Activated T-helper 9 cell treated with anti-CD3 and anti-CD28 coated beads, Interleukin-2, amount 50 U/mL, for 16 hours (primary cell): ENCODE data around the gene KATNAL2.
A peak's percentile ranks its signal among the peaks of the same experiment; 100 is the strongest.

Experiments
- DNase-seq: peaks from one replicate; pipeline ENCODE4 v3.0.0-alpha.2; 2020; ENCODE audit warnings: low read depth

KATNAL2 gene

DNA sequence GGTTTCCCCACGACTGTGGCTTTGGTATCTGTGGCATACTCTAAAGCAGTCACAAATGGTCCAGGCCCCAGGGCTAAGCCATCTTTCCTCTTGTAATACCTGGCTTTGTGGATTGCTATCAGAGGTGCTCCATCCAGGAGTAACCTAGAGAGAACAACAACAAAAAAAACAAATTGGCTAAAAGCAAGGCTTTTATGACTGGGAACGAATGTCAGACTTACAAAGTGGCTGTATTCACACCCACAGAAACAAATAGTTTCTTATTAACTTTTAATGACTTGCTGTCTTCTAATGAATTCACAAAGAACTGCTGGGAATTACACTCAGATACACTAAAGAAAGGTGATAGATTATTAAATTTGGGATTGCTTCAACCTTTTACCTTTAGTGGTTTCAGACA, 197.8 kb downstream of the KATNAL2 start:
- no peak for DNase-seq

GRCh38 chr18:47118981-47119380, 201.6 kb downstream of the KATNAL2 start:
- no peak for DNase-seq

DNA sequence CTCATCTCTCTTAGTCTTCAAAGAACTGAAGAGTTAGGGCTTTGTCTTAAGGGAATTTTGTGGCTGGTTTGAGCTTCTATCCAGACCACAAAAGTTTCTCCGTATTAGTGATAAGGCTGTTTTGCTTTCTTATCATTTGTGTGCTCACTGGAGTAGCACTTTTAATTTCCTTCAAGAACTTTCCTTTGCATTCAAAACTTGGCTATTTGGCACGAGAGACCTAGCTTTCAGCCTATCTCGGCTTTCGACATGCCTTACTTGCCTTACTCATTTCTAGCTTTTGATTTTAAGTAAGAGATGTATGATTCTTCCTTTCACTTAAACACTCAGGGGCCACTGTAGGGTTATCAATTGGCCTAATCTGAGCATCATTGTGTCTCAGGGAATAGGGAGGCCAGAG, 203.0 kb downstream of the KATNAL2 start:
- no peak for DNase-seq

- no peak for DNase-seq
These were observed 203.7 kb downstream of the KATNAL2 start for GRCh38 chr18:47121146-47121545.

- no peak for DNase-seq
These were observed 223.9 kb downstream of the KATNAL2 start for GRCh38 chr18:47141289-47141688.

- no peak for DNase-seq
These were observed 225.8 kb downstream of the KATNAL2 start for GRCh38 chr18:47143153-47143552.

DNA sequence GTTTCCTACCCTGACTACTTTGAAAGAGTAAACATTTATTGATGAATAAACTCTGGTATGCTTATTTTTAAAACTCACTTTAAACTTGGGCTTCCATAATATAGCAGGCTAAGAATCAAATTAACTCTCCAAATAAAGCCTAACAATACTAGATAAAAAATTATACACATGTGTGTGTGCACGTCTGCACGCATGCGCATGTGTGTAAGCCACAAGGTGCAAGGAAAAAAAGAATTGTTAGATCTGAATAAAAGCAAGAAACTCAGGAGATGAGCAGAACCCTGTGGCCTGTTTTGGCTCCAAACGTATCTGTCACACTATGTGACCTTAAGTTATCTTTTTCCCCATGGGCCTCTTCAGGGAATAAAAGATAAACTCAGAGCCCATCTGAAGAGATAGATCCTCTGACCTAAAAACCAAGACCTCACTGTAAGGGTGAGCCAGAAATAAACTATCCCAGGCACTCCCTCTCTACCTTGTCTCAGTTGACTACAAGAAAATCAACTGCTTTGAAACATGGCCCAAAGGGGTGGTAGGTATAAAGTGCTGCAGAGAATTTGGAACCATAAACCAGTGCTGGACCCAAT, 226.6 kb downstream of the KATNAL2 start:
- DNase-seq: no peak

DNA sequence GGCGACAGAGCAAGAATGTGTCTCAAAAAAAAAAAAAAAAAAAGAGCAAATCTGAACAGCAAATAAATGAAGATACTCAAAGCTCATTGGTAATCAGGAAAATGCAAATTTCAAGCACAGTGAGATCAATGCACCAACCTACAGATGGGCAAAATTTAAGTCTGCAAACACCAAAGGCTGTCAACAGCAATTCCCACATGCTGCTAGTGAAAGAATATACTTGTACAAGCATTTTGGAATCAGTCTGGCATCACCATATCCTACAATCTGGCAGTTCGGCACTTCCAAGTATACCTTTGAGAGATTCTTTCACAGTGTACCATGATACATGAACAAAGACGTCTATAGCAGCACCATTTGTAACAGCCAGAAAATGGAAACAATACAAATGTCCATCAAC, 228.8 kb downstream of the KATNAL2 start:
- no peak for DNase-seq

DNA sequence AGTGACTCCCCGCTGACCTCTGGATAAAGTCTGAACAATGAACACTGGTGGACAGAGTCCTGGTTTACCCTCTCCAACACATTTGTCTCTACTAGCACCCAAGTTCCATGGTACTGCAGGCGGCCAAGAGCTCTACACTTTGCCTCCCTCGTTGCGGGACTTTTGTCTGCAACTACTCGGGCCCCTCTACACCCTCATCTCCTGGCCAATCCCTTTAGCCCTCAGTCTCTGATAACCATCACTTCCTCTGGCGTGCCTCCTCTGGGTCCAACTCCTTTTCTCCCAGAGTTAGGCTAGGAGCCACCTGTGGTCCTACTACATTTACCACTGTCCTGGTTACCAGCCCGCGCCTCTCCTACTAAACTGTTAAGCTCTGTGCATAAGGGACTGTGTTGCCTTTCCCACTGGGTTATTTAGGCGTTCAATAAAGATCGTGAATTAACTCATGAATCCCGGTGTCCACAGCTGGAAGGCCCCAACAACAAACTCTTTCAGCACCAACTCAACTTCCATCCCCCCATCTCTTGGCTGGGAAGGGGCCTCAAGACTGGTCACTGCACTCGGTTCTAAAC, 232.1 kb downstream of the KATNAL2 start:
- no peak for DNase-seq

DNA sequence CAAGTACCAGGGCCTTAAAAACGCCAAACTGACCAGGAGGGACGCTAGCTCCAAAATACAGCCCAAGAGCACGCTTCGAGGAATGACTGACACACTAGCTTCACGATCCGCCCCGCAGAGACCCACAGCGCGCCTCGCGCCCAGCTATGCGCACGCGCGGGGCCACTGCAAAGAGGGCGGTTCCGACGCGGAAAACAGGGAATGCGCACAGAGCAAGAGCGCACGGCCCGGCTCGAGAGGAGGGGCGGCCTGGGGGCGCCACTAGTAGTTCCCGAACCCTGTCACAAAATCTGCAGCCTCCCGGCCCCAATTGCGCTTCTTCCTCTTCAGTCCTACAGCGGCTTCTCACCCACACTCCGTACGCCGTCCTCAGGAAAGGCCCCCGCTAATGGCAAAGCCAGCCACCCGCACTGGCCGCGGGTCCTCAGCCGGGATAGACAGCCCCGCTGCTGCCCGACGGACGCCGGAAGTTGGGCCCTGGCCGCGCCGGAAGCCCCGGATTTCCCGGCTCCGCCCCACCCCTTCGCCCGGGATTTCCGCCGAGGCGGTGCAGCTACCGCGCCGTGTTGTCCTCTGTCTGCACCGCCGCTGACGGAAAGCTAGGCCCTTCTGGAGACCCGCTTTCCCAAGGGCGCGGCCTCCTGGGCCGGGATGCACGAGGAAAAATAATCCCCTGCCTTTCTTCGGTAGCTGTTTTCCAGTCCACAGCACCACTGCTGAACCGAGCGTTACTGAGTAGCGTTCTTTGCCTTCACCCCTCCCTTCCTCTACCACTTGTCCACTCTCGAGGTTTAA, 232.8 kb downstream of the KATNAL2 start, which contains the start of gene HDHD2:
HDHD2 (minus strand) TSS at position 472 of the 795 bp plus-strand sequence. CDS start 14,061 bp downstream, outside the sequence.
- DNase-seq: peak; percentile 71

- no peak for DNase-seq
These were observed 233.5 kb downstream of the KATNAL2 start for GRCh38 chr18:47150824-47151366.

- no peak for DNase-seq
These were observed 234.0 kb downstream of the KATNAL2 start for GRCh38 chr18:47151439-47151838.
